Thyroid gland (tissue), 4 donors: Measurements from ENCODE around the gene TIMM10B. TPM values are rescaled to one million over a fixed set of nuclear protein-coding genes. Genes with fewer than 3 reads are reported as not detected.

Experiments
- DNase-seq, 2 donors: peaks; one replicate each; pipeline ENCODE4 v3.0.0-alpha.2; 2019
- H3K27ac ChIP-seq, 3 donors: fragments of 200-600 bp; sonication (generic); 1 replicate in 2 of 3; 2 replicates in 1 of 3; pipeline ENCODE4 v1.5.1; 2016 to 2019; ENCODE audit warnings: mild to moderate bottlenecking in 1 of 3, moderate library complexity in 1 of 3
- H3K27me3 ChIP-seq: fragments of 200-600 bp; sonication (generic); one replicate; pipeline ENCODE4 v1.5.1; 2019
- H3K36me3 ChIP-seq, 2 donors: fragments of 200-600 bp; sonication (generic); one replicate each; pipeline ENCODE4 v1.5.1; 2016 to 2019
- H3K4me1 ChIP-seq, 2 donors: fragments of 200-600 bp; sonication (generic); one replicate each; pipeline ENCODE4 v1.5.1; 2017 to 2019
- H3K4me3 ChIP-seq, 3 donors: fragments of 200-600 bp; sonication (generic); replicated peaks in 1 of 3; 1 replicate in 2 of 3; 2 replicates in 1 of 3; pipeline ENCODE4 v1.5.1; 2016; ENCODE audit warnings: mild to moderate bottlenecking in 1 of 3
- H3K9me3 ChIP-seq: fragments of 200-600 bp; sonication (generic); one replicate; pipeline ENCODE4 v1.5.1; 2017
- POLR2A ChIP-seq, 2 donors: fragments of 450-650 bp; IDR thresholded peaks; one replicate each; pipeline ENCODE4 v1.6.1; 2017; ENCODE audit warnings: antibody characterized with exemption in 2 of 2, mild to moderate bottlenecking in 2 of 2, moderate library complexity in 1 of 2
- WGBS, 2 donors: methylation state at CpG; one replicate each; pipeline ENCODE4 v1.1.5; 2017; 5-methylcytosine and 5-hydroxymethylcytosine counted together
- intact Hi-C: fragments of 100-400 bp; cut with DNase I; formaldehyde crosslinking; loops from one replicate; pipeline ENCODE4 v1.15.1; 2023
- total RNA-seq, 4 donors: library from RNA; depleted of rRNA; stranded (reverse); fragments of >200 nt; gene quantifications; one replicate each; pipeline ENCODE4 v1.2.3, GENCODE V29; 2016
- TF ChIP-seq, protein P1 (sequence below), 6 experiments: fragments of 200-600 bp in 3 of 6; fragments of 450-650 bp in 3 of 6; sonication (generic) in 3 of 6; IDR thresholded peaks; one replicate each; pipeline ENCODE4 v1.5.1; 2016 to 2019; ENCODE audit warnings: antibody characterized with exemption in 6 of 6, mild to moderate bottlenecking in 2 of 6, inconsistent platforms in 1 of 6, moderate library complexity in 1 of 6

Gene TIMM10B
- total RNA-seq, 4 donors from 2014 or later = 42.1 to 72.0 (median 56.3) TPM

GRCh38 chr11:6457581-6458320 lies 23.6 kb upstream of the TIMM10B start:
- DNase-seq = no peak
- 93 to 94% methylated on average over 14 to 26 of the region's 26 CpGs for whole genome bisulfite sequencing, 2 donors
- TF ChIP-seq POLR2A (IDR thresholded peaks at IDR 0.05) = no peak
- TF ChIP-seq, protein P1, sequence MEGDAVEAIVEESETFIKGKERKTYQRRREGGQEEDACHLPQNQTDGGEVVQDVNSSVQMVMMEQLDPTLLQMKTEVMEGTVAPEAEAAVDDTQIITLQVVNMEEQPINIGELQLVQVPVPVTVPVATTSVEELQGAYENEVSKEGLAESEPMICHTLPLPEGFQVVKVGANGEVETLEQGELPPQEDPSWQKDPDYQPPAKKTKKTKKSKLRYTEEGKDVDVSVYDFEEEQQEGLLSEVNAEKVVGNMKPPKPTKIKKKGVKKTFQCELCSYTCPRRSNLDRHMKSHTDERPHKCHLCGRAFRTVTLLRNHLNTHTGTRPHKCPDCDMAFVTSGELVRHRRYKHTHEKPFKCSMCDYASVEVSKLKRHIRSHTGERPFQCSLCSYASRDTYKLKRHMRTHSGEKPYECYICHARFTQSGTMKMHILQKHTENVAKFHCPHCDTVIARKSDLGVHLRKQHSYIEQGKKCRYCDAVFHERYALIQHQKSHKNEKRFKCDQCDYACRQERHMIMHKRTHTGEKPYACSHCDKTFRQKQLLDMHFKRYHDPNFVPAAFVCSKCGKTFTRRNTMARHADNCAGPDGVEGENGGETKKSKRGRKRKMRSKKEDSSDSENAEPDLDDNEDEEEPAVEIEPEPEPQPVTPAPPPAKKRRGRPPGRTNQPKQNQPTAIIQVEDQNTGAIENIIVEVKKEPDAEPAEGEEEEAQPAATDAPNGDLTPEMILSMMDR (IDR thresholded peaks at IDR 0.05) = no peak
- H3K36me3 ChIP-seq = peaks cover 21 to 34% of the 10 kb centered on the region in 2 donors
- no peaks in the 10 kb centered on the region for H3K27me3 ChIP-seq
- H3K27ac ChIP-seq = no peak overlapping the region
- no peak overlapping the region for H3K4me3 ChIP-seq
- H3K9me3 ChIP-seq = no peaks in the 10 kb centered on the region
- no peaks in the 10 kb centered on the region for H3K4me1 ChIP-seq
- intact Hi-C loops = no loop called here

- peaks cover 21 to 34% of the 10 kb centered on the region in 2 donors for H3K36me3 ChIP-seq
- TF ChIP-seq, protein P1 (IDR thresholded peaks at IDR 0.05) = no peak
- TF ChIP-seq POLR2A (IDR thresholded peaks at IDR 0.05) = no peak
- intact Hi-C loops = no loop called here
Measured at GRCh38 chr11:6458352-6459098, 22.8 kb upstream of the TIMM10B start.

GRCh38 chr11:6459099-6459450 lies 22.2 kb upstream of the TIMM10B start:
- Histone ChIP-seq H3K9me3 (no peaks in the 10 kb centered on the region), H3K4me3 (no peak overlapping the region), H3K36me3 (peaks cover 21 to 34% of the 10 kb centered on the region in 2 donors), H3K27ac (no peak overlapping the region), H3K27me3 (no peaks in the 10 kb centered on the region), H3K4me1 (no peaks in the 10 kb centered on the region)
- TF ChIP-seq POLR2A (IDR thresholded peaks at IDR 0.05) = no peak
- TF ChIP-seq, protein P1 (IDR thresholded peaks at IDR 0.05) = no peak
- intact Hi-C loops = no loop called here
- WGBS, 2 donors = 86 to 89% methylated on average over 1 of the region's 1 CpG
- no peak for DNase-seq

More at GRCh38 chr11:6458352-6459098, 22.8 kb upstream of the TIMM10B start:
- WGBS, 2 donors = 63 to 70% methylated on average over 2 of the region's 2 CpGs
- no peaks in the 10 kb centered on the region for H3K9me3 ChIP-seq
- no peaks in the 10 kb centered on the region for H3K27me3 ChIP-seq
- H3K4me1 ChIP-seq = no peaks in the 10 kb centered on the region
- no peak overlapping the region for H3K27ac ChIP-seq
- no peak overlapping the region for H3K4me3 ChIP-seq
- no peak for DNase-seq

DNA sequence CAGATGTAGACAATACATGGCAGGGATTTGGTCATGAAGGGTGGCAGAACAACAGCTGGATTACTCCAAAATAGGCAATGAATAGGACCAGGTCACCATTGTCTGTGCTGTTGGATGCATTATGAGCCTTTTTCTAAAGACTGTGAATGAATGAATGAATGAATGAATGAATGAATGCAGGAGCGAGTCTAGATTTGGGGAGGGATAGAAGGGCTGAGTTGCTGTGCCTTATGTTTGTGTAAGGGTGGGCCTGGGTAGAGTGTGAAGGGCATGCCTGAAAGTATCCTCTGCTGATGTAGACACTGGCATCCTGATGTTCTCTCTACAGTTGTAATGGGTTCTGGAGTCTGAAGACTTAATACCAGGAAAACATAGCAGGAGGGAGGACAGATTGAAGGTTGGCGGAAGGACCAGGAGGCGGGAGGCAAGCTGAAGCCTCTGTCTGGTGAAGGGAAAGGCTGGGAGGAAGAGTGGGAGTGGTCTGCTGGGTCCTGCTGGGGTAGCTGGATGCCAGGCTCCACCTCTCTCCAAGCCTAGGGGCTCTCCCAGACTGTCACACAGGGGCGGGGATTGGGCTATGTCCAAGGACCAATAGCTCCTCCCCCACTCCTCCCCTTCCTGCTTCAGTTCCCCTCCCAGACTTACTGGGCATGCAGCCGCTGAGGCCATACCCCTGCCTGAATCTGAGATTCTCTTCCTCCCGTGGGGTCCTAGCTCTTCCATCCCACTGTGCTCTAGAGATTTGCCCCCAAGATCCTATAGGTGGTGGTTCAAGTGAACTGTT lies 12.4 kb upstream of the TIMM10B start:
- Histone ChIP-seq H3K27me3 (no peaks in the 10 kb centered on the region), H3K4me3 (no peak overlapping the region), H3K4me1 (peaks cover 6 to 19% of the 10 kb centered on the region in 2 donors), H3K36me3 (no peaks in the 10 kb centered on the region), H3K27ac (peak overlapping the region in 1 of 3 donors; percentile 31), H3K9me3 (no peaks in the 10 kb centered on the region)
- intact Hi-C loops = no loop called here
- DNase-seq = peak; percentile 77 to 79
- TF ChIP-seq POLR2A (IDR thresholded peaks at IDR 0.05) = peak in 1 of 2 donors; percentile 14
- TF ChIP-seq, protein P1 (IDR thresholded peaks at IDR 0.05) = no peak
- WGBS, 2 donors = 27 to 34% methylated on average over 6 of the region's 6 CpGs
